OCI-LY7 (cell line): ENCODE data around the gene TSPAN8.

ENCODE experiments used
- EZH2phosphoT487 ChIP-seq: fragments of 200-600 bp; sonication (generic); IDR thresholded peaks from 2 replicates; pipeline ENCODE4 v1.6.1; 2018; ENCODE audit warnings: low read depth, borderline replicate concordance, mild to moderate bottlenecking, mixed run types, antibody characterized with exemption, low read length, moderate library complexity, mixed read lengths
- TF ChIP-seq, protein P1 (sequence below): fragments of 200-600 bp; sonication (generic); conservative IDR thresholded peaks from 2 replicates; pipeline ENCODE4 v1.5.1; 2014; ENCODE audit warnings: mild to moderate bottlenecking, antibody characterized with exemption, low read length, moderate library complexity, mixed read lengths

DNA sequence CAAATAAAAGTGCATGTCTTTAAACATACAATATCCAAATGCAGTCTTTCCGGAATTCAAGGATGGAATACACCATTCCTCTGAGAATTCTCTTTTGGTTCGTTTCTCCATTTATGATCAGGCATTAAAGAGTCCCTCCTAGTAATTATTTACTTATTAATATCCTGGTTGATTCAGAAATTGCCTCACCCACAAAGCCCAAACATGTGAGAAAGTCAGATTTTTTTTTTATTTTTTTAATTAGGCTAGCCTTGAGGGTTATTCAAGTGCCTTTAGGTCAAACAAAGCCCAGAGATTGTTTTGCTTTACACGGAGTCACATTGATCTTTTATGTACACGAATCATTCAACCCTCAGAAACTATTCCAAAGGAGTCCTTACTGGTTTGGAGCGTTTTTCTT is 6.4 kb upstream of the TSPAN8 start:
- TF ChIP-seq EZH2phosphoT487 = no peak
- TF ChIP-seq, protein P1, sequence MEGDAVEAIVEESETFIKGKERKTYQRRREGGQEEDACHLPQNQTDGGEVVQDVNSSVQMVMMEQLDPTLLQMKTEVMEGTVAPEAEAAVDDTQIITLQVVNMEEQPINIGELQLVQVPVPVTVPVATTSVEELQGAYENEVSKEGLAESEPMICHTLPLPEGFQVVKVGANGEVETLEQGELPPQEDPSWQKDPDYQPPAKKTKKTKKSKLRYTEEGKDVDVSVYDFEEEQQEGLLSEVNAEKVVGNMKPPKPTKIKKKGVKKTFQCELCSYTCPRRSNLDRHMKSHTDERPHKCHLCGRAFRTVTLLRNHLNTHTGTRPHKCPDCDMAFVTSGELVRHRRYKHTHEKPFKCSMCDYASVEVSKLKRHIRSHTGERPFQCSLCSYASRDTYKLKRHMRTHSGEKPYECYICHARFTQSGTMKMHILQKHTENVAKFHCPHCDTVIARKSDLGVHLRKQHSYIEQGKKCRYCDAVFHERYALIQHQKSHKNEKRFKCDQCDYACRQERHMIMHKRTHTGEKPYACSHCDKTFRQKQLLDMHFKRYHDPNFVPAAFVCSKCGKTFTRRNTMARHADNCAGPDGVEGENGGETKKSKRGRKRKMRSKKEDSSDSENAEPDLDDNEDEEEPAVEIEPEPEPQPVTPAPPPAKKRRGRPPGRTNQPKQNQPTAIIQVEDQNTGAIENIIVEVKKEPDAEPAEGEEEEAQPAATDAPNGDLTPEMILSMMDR = no peak
